ELF-1 (cell line): Measurements from ENCODE around the gene BCAT1.
"Not testable (repeated sequence)": the region's sequence is repeated elsewhere in the genome, so short reads cannot be mapped to it uniquely, and the experiment has no call there.

Experiments
- DNase-seq: peaks from one replicate; pipeline ENCODE4 v3.0.0-alpha.2; 2016; ENCODE audit warnings: low read depth, low spot score

The BCAT1 gene

GRCh38 chr12:24814379-24815113 is 134.4 kb downstream of the BCAT1 start:
- no peak for DNase-seq

GRCh38 chr12:24810378-24810777 is 138.5 kb downstream of the BCAT1 start:
- DNase-seq = no peak

GRCh38 chr12:24809306-24809705 is 139.6 kb downstream of the BCAT1 start:
- DNase-seq = not testable (repeated sequence)

GRCh38 chr12:24808651-24809050 is 140.2 kb downstream of the BCAT1 start:
- no peak for DNase-seq

- no peak for DNase-seq
These were observed 142.5 kb downstream of the BCAT1 start for GRCh38 chr12:24806386-24806785.

GRCh38 chr12:24803430-24804245 is 145.3 kb downstream of the BCAT1 start:
- DNase-seq = no peak

- DNase-seq = no peak
These were observed 150.6 kb downstream of the BCAT1 start for GRCh38 chr12:24798335-24798734.

GRCh38 chr12:24797901-24798300 is 151.0 kb downstream of the BCAT1 start:
- DNase-seq = no peak

- DNase-seq = no peak
These were observed 152.0 kb downstream of the BCAT1 start for GRCh38 chr12:24796876-24797275.

- no peak for DNase-seq
These were observed 153.1 kb downstream of the BCAT1 start for GRCh38 chr12:24795699-24796347.

- DNase-seq = no peak
These were observed 157.3 kb downstream of the BCAT1 start for GRCh38 chr12:24791622-24792021.

GRCh38 chr12:24788886-24789285 is 160.0 kb downstream of the BCAT1 start:
- DNase-seq = no peak

GRCh38 chr12:24780697-24781368 is 168.1 kb downstream of the BCAT1 start:
- no peak for DNase-seq

GRCh38 chr12:24778486-24779304 is 170.2 kb downstream of the BCAT1 start:
- no peak for DNase-seq

- no peak for DNase-seq
These were observed 171.5 kb downstream of the BCAT1 start for GRCh38 chr12:24777359-24777758.

- DNase-seq = no peak
These were observed 172.0 kb downstream of the BCAT1 start for GRCh38 chr12:24776861-24777260.

GRCh38 chr12:24775073-24775472 is 173.8 kb downstream of the BCAT1 start:
- DNase-seq = no peak

- no peak for DNase-seq
These were observed 174.9 kb downstream of the BCAT1 start for GRCh38 chr12:24773996-24774395.

GRCh38 chr12:24772813-24773212 is 176.1 kb downstream of the BCAT1 start:
- DNase-seq = no peak

GRCh38 chr12:24770821-24771220 is 178.1 kb downstream of the BCAT1 start:
- DNase-seq = no peak

GRCh38 chr12:24770334-24770733 is 178.6 kb downstream of the BCAT1 start:
- DNase-seq = no peak
